HG03045 (cell line): ENCODE data around the gene ITGB1.
"Not testable (repeated sequence)": the region's sequence is repeated elsewhere in the genome, so short reads cannot be mapped to it uniquely, and the experiment has no call there.

Experiments used
- ATAC-seq: cut with Tn5 transposase; IDR thresholded peaks from one replicate; pipeline ENCODE4 v1.9.1; 2021; ENCODE audit warnings: mild to moderate bottlenecking, moderate library complexity; ENCODE audit not compliant: unreplicated experiment

Gene ITGB1

GRCh38 chr10:32958085-32959005, at the start of gene ITGB1:
Gene ITGB1 (minus strand): TSS chr10:32958230. CDS start chr10:32935558, 22,672 bp downstream.
- peak; percentile 80 for ATAC-seq

- no peak for ATAC-seq
Measured at GRCh38 chr10:33006342-33006887, 48.4 kb upstream of the ITGB1 start.

GRCh38 chr10:33005322-33006301, 47.6 kb upstream of the ITGB1 start:
- peak; percentile 55 for ATAC-seq

GRCh38 chr10:33001908-33002492, 44.0 kb upstream of the ITGB1 start:
- no peak for ATAC-seq

GRCh38 chr10:32998060-32998581, 40.1 kb upstream of the ITGB1 start:
- not testable (repeated sequence) for ATAC-seq

GRCh38 chr10:32995751-32996150, 37.7 kb upstream of the ITGB1 start:
- ATAC-seq, result no peak

GRCh38 chr10:32995066-32995622, 37.1 kb upstream of the ITGB1 start:
- ATAC-seq, result no peak

- ATAC-seq, result not testable (repeated sequence)
Measured at GRCh38 chr10:32994632-32995031, 36.6 kb upstream of the ITGB1 start.

GRCh38 chr10:32992310-32992709, 34.3 kb upstream of the ITGB1 start:
- ATAC-seq, result not testable (repeated sequence)

GRCh38 chr10:32990811-32991210, 32.8 kb upstream of the ITGB1 start:
- ATAC-seq, result no peak

- ATAC-seq, result no peak
Measured at GRCh38 chr10:32988604-32989003, 30.6 kb upstream of the ITGB1 start.

GRCh38 chr10:32987172-32987571, 29.1 kb upstream of the ITGB1 start:
- no peak for ATAC-seq

- no peak for ATAC-seq
Measured at GRCh38 chr10:32985775-32986350, 27.8 kb upstream of the ITGB1 start.

GRCh38 chr10:32985341-32985764, 27.3 kb upstream of the ITGB1 start:
- ATAC-seq, result no peak

- no peak for ATAC-seq
Measured at GRCh38 chr10:32984003-32984600, 26.1 kb upstream of the ITGB1 start.

GRCh38 chr10:32982911-32983909, 25.2 kb upstream of the ITGB1 start:
- ATAC-seq, result no peak

GRCh38 chr10:32982293-32982709, 24.3 kb upstream of the ITGB1 start:
- no peak for ATAC-seq

GRCh38 chr10:32981760-32982159, 23.7 kb upstream of the ITGB1 start:
- ATAC-seq, result no peak
